SKM-1 (cell line): ENCODE data around the gene CACNA1I.

Source experiments
- DNase-seq: peaks from one replicate; lab custom pipeline; 2025; ENCODE audit not compliant: unreplicated experiment; lab: John Stamatoyannopoulos, UW

Gene CACNA1I

GRCh38 chr22:39714321-39714720 is 143.8 kb downstream of the CACNA1I start:
- no peak for DNase-seq

- no peak for DNase-seq
Measured at GRCh38 chr22:39715778-39716495, 145.4 kb downstream of the CACNA1I start.

- DNase-seq = no peak
Measured at GRCh38 chr22:39716534-39716933, 146.0 kb downstream of the CACNA1I start.

- DNase-seq = no peak
Measured at GRCh38 chr22:39717099-39717498, 146.5 kb downstream of the CACNA1I start.

GRCh38 chr22:39718206-39718605 is 147.7 kb downstream of the CACNA1I start:
- DNase-seq = no peak

GRCh38 chr22:39718921-39719475 is 148.4 kb downstream of the CACNA1I start:
- no peak for DNase-seq

GRCh38 chr22:39719559-39720450 is 149.3 kb downstream of the CACNA1I start:
- DNase-seq = no peak

- no peak for DNase-seq
Measured at GRCh38 chr22:39721206-39722031, 150.9 kb downstream of the CACNA1I start.

- DNase-seq = no peak
Measured at GRCh38 chr22:39722032-39722325, 151.4 kb downstream of the CACNA1I start.

GRCh38 chr22:39722501-39722900 is 151.9 kb downstream of the CACNA1I start:
- no peak for DNase-seq

GRCh38 chr22:39723463-39723862 is 152.9 kb downstream of the CACNA1I start:
- no peak for DNase-seq

GRCh38 chr22:39723899-39724351 is 153.4 kb downstream of the CACNA1I start:
- no peak for DNase-seq

GRCh38 chr22:39724390-39724789 is 153.8 kb downstream of the CACNA1I start:
- no peak for DNase-seq

- DNase-seq = no peak
Measured at GRCh38 chr22:39724857-39725256, 154.3 kb downstream of the CACNA1I start.

GRCh38 chr22:39725351-39726035 is 154.9 kb downstream of the CACNA1I start:
- no peak for DNase-seq

- no peak for DNase-seq
Measured at GRCh38 chr22:39727541-39727940, 157.0 kb downstream of the CACNA1I start.

GRCh38 chr22:39728236-39728860 is 157.8 kb downstream of the CACNA1I start:
- no peak for DNase-seq

- no peak for DNase-seq
Measured at GRCh38 chr22:39729141-39729934, 158.8 kb downstream of the CACNA1I start.

GRCh38 chr22:39731481-39731880 is 160.9 kb downstream of the CACNA1I start:
- no peak for DNase-seq
